Stomach (tissue), 4 donors: Measurements from ENCODE around the gene DIAPH3.

Source experiments
- EP300 ChIP-seq: sonication (generic); formaldehyde crosslinking; IDR thresholded peaks from one replicate; pipeline ENCODE4 v1.6.1; 2017; ENCODE audit warnings: antibody characterized with exemption
- POLR2AphosphoS5 ChIP-seq, 3 donors: sonication (generic); formaldehyde crosslinking; IDR thresholded peaks; one replicate each; pipeline ENCODE4 v1.6.1; 2016; ENCODE audit warnings: antibody characterized with exemption in 3 of 3
- TF ChIP-seq, protein P1 (sequence below), 7 experiments: fragments of 450-650 bp in 4 of 7; fragments of 200-600 bp in 3 of 7; sonication (generic) in 3 of 7; IDR thresholded peaks; one replicate each; pipeline ENCODE4 v1.5.1; 2016 to 2019; ENCODE audit warnings: antibody characterized with exemption in 7 of 7, control low read depth in 2 of 7, mild to moderate bottlenecking in 1 of 7

DNA sequence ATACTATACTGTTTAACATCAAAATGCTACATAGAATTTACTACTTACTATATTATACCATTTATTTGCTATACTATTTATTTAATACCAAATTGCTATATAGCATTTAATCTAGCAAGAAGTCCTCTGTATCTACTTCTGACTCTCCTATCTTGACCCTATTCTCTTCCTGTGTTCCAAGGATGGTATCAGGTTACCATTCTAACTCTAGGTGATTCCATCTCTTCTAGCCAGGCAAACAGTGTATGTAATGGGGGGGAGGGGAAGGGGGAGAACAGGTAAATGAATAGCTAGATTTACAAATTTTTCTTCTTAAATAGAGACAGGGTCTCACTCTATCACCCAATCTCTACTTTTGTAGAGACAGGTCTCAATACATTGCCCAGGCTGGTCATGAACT is 200.3 kb downstream of the DIAPH3 start:
- TF ChIP-seq EP300, result no peak
- no peak for TF ChIP-seq POLR2AphosphoS5 (IDR thresholded peaks at IDR 0.05)
- TF ChIP-seq, protein P1, sequence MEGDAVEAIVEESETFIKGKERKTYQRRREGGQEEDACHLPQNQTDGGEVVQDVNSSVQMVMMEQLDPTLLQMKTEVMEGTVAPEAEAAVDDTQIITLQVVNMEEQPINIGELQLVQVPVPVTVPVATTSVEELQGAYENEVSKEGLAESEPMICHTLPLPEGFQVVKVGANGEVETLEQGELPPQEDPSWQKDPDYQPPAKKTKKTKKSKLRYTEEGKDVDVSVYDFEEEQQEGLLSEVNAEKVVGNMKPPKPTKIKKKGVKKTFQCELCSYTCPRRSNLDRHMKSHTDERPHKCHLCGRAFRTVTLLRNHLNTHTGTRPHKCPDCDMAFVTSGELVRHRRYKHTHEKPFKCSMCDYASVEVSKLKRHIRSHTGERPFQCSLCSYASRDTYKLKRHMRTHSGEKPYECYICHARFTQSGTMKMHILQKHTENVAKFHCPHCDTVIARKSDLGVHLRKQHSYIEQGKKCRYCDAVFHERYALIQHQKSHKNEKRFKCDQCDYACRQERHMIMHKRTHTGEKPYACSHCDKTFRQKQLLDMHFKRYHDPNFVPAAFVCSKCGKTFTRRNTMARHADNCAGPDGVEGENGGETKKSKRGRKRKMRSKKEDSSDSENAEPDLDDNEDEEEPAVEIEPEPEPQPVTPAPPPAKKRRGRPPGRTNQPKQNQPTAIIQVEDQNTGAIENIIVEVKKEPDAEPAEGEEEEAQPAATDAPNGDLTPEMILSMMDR (IDR thresholded peaks at IDR 0.05), result no peak
